Stomach (tissue), 9 donors: ENCODE measurements around the gene NUDC. TPM values are rescaled to one million over a fixed set of nuclear protein-coding genes. Genes with fewer than 3 reads are reported as not detected.

Source experiments
- DNase-seq, 2 donors: peaks; one replicate each; pipeline versions ENCODE4 v3.0.0 to v3.0.0-alpha.2; 2013 to 2019
- H3K27ac ChIP-seq, 5 donors: fragments of 200-600 bp in 4 of 5; sonication (generic) in 4 of 5; one replicate each; pipeline ENCODE4 v1.5.1; 2013 to 2019; ENCODE audit warnings: mild to moderate bottlenecking in 1 of 5, moderate library complexity in 1 of 5
- H3K27me3 ChIP-seq, 3 donors: fragments of 200-600 bp; sonication (generic); one replicate each; pipeline ENCODE4 v1.5.1; 2017 to 2019; ENCODE audit warnings: mixed run types in 1 of 3
- H3K36me3 ChIP-seq, 4 donors: fragments of 200-600 bp; sonication (generic); 1 replicate in 3 of 4; 2 replicates in 1 of 4; pipeline ENCODE4 v1.5.1; 2016 to 2019
- H3K4me1 ChIP-seq, 4 donors: fragments of 200-600 bp; sonication (generic); one replicate each; pipeline ENCODE4 v1.5.1; 2016 to 2019
- H3K4me3 ChIP-seq, 4 donors: fragments of 200-600 bp; sonication (generic) in 3 of 4; one replicate each; pipeline ENCODE4 v1.5.1; 2016 to 2019; ENCODE audit warnings: mild to moderate bottlenecking in 1 of 4
- H3K9me3 ChIP-seq, 4 donors: fragments of 200-600 bp; sonication (generic); one replicate each; pipeline ENCODE4 v1.5.1; 2016 to 2019
- CTCF ChIP-seq, 7 experiments: fragments of 450-650 bp in 4 of 7; fragments of 200-600 bp in 3 of 7; sonication (generic) in 3 of 7; IDR thresholded peaks; one replicate each; pipeline ENCODE4 v1.5.1; 2016 to 2019; ENCODE audit warnings: antibody characterized with exemption in 7 of 7, control low read depth in 2 of 7, mild to moderate bottlenecking in 1 of 7
- EP300 ChIP-seq: sonication (generic); formaldehyde crosslinking; IDR thresholded peaks from one replicate; pipeline ENCODE4 v1.6.1; 2017; ENCODE audit warnings: antibody characterized with exemption
- POLR2A ChIP-seq, 4 donors: fragments of 450-650 bp; IDR thresholded peaks; one replicate each; pipeline ENCODE4 v1.6.1; 2016; ENCODE audit warnings: antibody characterized with exemption in 4 of 4, control low read depth in 2 of 4, mild to moderate bottlenecking in 1 of 4, moderate library complexity in 1 of 4
- POLR2AphosphoS5 ChIP-seq, 3 donors: sonication (generic); formaldehyde crosslinking; IDR thresholded peaks; one replicate each; pipeline ENCODE4 v1.6.1; 2016; ENCODE audit warnings: antibody characterized with exemption in 3 of 3
- WGBS, 5 donors: extraction: QIAGEN DNeasy Blood & Tissue Kit in 3 of 5; methylation state at CpG; one replicate each; pipeline versions ENCODE4 v1.1.5 to v1.1.7; 2013 to 2018; 5-methylcytosine and 5-hydroxymethylcytosine counted together
- intact Hi-C: fragments of 100-400 bp; cut with DNase I; formaldehyde crosslinking; loops from one replicate; pipeline ENCODE4 v1.15.1; 2023; ENCODE audit warnings: low total_unique reads
- polyA plus RNA-seq, 3 donors: library from polyadenylated mRNA; stranded (reverse); fragments of 200-250 nt; gene quantifications; one replicate each; pipeline ENCODE4 v1.2.3, GENCODE V29; 2013
- total RNA-seq, 5 donors: library from RNA; depleted of rRNA; stranded (reverse); fragments of >200 nt; gene quantifications; one replicate each; pipeline versions ENCODE4 v1.1.0 to v1.2.3, GENCODE V29; 2014 to 2016
- donor health status: healthy with polysubstance abuse.
- donor health status: Bipolar disorder and iron deficiency.
- donor health status: healthy.

Gene NUDC
- total and polyA plus RNA-seq, 8 donors, result 20.0 to 88.1 (median 47.1) TPM

GRCh38 chr1:26913754-26914619, 7.6 kb upstream of the NUDC start, which contains the start of gene NR0B2:
Gene NR0B2, minus strand, starts transcription at chr1:26913975. Its CDS starts 35 bp downstream, at chr1:26913940.
- H3K36me3 ChIP-seq, result no peaks in the 10 kb centered on the region
- TF ChIP-seq POLR2AphosphoS5 (IDR thresholded peaks at IDR 0.05), result peak; percentile 8 to 82 (median 80)
- no peak for TF ChIP-seq CTCF (IDR thresholded peaks at IDR 0.05)
- peak in 2 of 4 donors; percentile 60 to 74 for TF ChIP-seq POLR2A (IDR thresholded peaks at IDR 0.05)
- TF ChIP-seq EP300, result no peak
- H3K4me3 ChIP-seq, result peak within 1 kb of the TSS; percentile 32 to 45 (median 41)
- peaks cover 25 to 36% (median 32%) of the 10 kb centered on the region in 4 donors for H3K4me1 ChIP-seq
- 21 to 56% (median 34%) methylated on average over 4 to 16 of the region's 16 CpGs for WGBS, 5 donors
- peak within 1 kb of the TSS; percentile 83 to 93 (median 89) for H3K27ac ChIP-seq
- intact Hi-C loops, result no loop called here
- DNase-seq, result peak; percentile 96
- no peaks in the 10 kb centered on the region for H3K27me3 ChIP-seq
- no peaks in the 10 kb centered on the region for H3K9me3 ChIP-seq

- DNase-seq, result peak; percentile 51 to 69
- no peaks in the 10 kb centered on the region for H3K9me3 ChIP-seq
- H3K27ac ChIP-seq, result peak overlapping the region; percentile 44 to 93 (median 85)
- intact Hi-C loops, result no loop called here
- H3K4me3 ChIP-seq, result no peak overlapping the region
- H3K36me3 ChIP-seq, result no peaks in the 10 kb centered on the region
- WGBS, 5 donors, result 32 to 61% (median 46%) methylated on average over 5 of the region's 5 CpGs
- peaks cover 20 to 34% (median 26%) of the 10 kb centered on the region in 4 donors for H3K4me1 ChIP-seq
- no peaks in the 10 kb centered on the region for H3K27me3 ChIP-seq
- TF ChIP-seq POLR2AphosphoS5 (IDR thresholded peaks at IDR 0.05) (no peak), CTCF (IDR thresholded peaks at IDR 0.05) (no peak), EP300 (no peak), POLR2A (IDR thresholded peaks at IDR 0.05) (no peak)
Measured at GRCh38 chr1:26915204-26915842, 6.2 kb upstream of the NUDC start.

GRCh38 chr1:26921126-26921539, 410 bp upstream of the NUDC start:
- no peaks in the 10 kb centered on the region for H3K27me3 ChIP-seq
- peak overlapping the region; percentile 77 to 99 (median 94) for H3K4me3 ChIP-seq
- DNase-seq, result no peak
- H3K4me1 ChIP-seq, result peaks cover 16 to 51% (median 31%) of the 10 kb centered on the region in 4 donors
- 12 to 22% (median 18%) methylated on average over 7 of the region's 7 CpGs for whole genome bisulfite sequencing, 5 donors
- intact Hi-C loops, result no loop called here
- peaks cover 21 to 30% (median 27%) of the 10 kb centered on the region in 4 donors for H3K36me3 ChIP-seq
- H3K27ac ChIP-seq, result peak overlapping the region; percentile 93 to 97 (median 93)
- TF ChIP-seq POLR2A (IDR thresholded peaks at IDR 0.05) (no peak), POLR2AphosphoS5 (IDR thresholded peaks at IDR 0.05) (no peak), EP300 (no peak), CTCF (IDR thresholded peaks at IDR 0.05) (no peak)
- H3K9me3 ChIP-seq, result no peaks in the 10 kb centered on the region

GRCh38 chr1:26922431-26922729, 837 bp downstream of the NUDC start:
- intact Hi-C loops, result no loop called here
- peak overlapping the region; percentile 77 to 99 (median 94) for H3K4me3 ChIP-seq
- no peaks in the 10 kb centered on the region for H3K27me3 ChIP-seq
- no peaks in the 10 kb centered on the region for H3K9me3 ChIP-seq
- H3K36me3 ChIP-seq, result peaks cover 33 to 43% (median 40%) of the 10 kb centered on the region in 4 donors
- DNase-seq, result no peak
- peak overlapping the region in 4 of 5 donors; percentile 93 to 97 (median 94) for H3K27ac ChIP-seq
- WGBS, 5 donors, result 8 to 32% (median 15%) methylated on average over 6 of the region's 6 CpGs
- peaks cover 16 to 52% (median 31%) of the 10 kb centered on the region in 4 donors for H3K4me1 ChIP-seq
- TF ChIP-seq POLR2AphosphoS5 (IDR thresholded peaks at IDR 0.05) (no peak), EP300 (no peak), POLR2A (IDR thresholded peaks at IDR 0.05) (no peak), CTCF (IDR thresholded peaks at IDR 0.05) (no peak)
